B cell (primary cell): ENCODE measurements around the gene ZNF804B. TPM values are rescaled to one million over a fixed set of nuclear protein-coding genes. Genes with fewer than 3 reads are reported as not detected.

Experiments used
- ATAC-seq: fragments of 200-7000 bp; cut with Tn5 transposase; one replicate; pipeline ENCODE4 v1.10.0; 2021; ENCODE audit warnings: low read depth, mild to moderate bottlenecking, moderate number of reproducible peaks, moderate library complexity
- CTCF ChIA-PET: fragments of 350-600 bp; sonication (Branson Sonifier 250); formaldehyde crosslinking; loops from one replicate; lab custom pipeline; 2021; ENCODE audit warnings: antibody characterized with exemption, inconsistent platforms; lab: Charles Lee
- POLR2A ChIA-PET: fragments of 350-600 bp; sonication (Branson Sonifier 250); formaldehyde crosslinking; loops from one replicate; lab custom pipeline; 2021; ENCODE audit warnings: antibody characterized with exemption; lab: Charles Lee
- DNase-seq: peaks from one replicate; pipeline ENCODE4 v3.0.0; 2013
- H2AFZ ChIP-seq: 2 replicates; pipeline ENCODE4 v1.6.1; 2012; ENCODE audit warnings: mild to moderate bottlenecking, low read depth, low read length; ENCODE audit not compliant: insufficient read depth, poor library complexity, severe bottlenecking
- H3K27ac ChIP-seq, 2 donors: 1 replicate in 1 of 2; 2 replicates in 1 of 2; pipeline ENCODE4 v1.5.1; 2012 to 2013; ENCODE audit warnings: low read length in 2 of 2, mild to moderate bottlenecking in 2 of 2, moderate library complexity in 1 of 2
- H3K27me3 ChIP-seq, 4 experiments: fragments of 200-600 bp in 1 of 4; sonication (generic) in 1 of 4; replicated peaks in 1 of 4; 1 replicate in 2 of 4; 2 replicates in 2 of 4; pipeline versions ENCODE4 v1.6.1 to v1.7.0; 2013 to 2016; ENCODE audit warnings: low read length in 3 of 4, mild to moderate bottlenecking in 2 of 4, mixed read lengths in 1 of 4, moderate library complexity in 1 of 4; ENCODE audit not compliant: insufficient read depth in 4 of 4, control insufficient read depth in 3 of 4; ENCODE audit errors: control extremely low read depth in 1 of 4
- H3K36me3 ChIP-seq, 2 experiments: replicated peaks in 1 of 2; 1 replicate in 1 of 2; 2 replicates in 1 of 2; pipeline versions ENCODE4 v1.6.1 to v1.7.1; 2013; ENCODE audit warnings: low read length in 1 of 2; ENCODE audit not compliant: insufficient read depth in 2 of 2, control insufficient read depth in 1 of 2; ENCODE audit errors: control extremely low read depth in 1 of 2, extremely low read depth in 1 of 2
- H3K4me1 ChIP-seq, 2 donors: fragments of 200-600 bp in 1 of 2; sonication (generic) in 1 of 2; 1 replicate in 1 of 2; 2 replicates in 1 of 2; pipeline versions ENCODE4 v1.5.1 to v1.6.1; 2013 to 2017; ENCODE audit warnings: low read length in 2 of 2; ENCODE audit not compliant: control insufficient read depth in 2 of 2, insufficient read depth in 2 of 2
- H3K4me2 ChIP-seq: replicated peaks from 2 replicates; pipeline ENCODE3; 2012; ENCODE audit warnings: mild to moderate bottlenecking, low read depth, low read length; ENCODE audit not compliant: poor library complexity, severe bottlenecking
- H3K4me3 ChIP-seq, 5 experiments: fragments of 200-600 bp in 1 of 5; sonication (generic) in 1 of 5; 1 replicate in 3 of 5; 2 replicates in 2 of 5; pipeline versions ENCODE4 v1.5.1 to v1.7.0; 2011 to 2016; ENCODE audit warnings: low read length in 4 of 5, mild to moderate bottlenecking in 4 of 5, low read depth in 2 of 5, control low read depth in 1 of 5, moderate library complexity in 1 of 5; ENCODE audit not compliant: insufficient read depth in 1 of 5; ENCODE audit errors: control extremely low read depth in 1 of 5, extremely low read depth in 1 of 5
- H3K79me2 ChIP-seq: fragments of 200-600 bp; sonication (generic); one replicate; pipeline ENCODE4 v1.6.0; 2016; ENCODE audit warnings: low read length; ENCODE audit not compliant: control insufficient read depth, insufficient read depth
- H3K9ac ChIP-seq: fragments of 200-600 bp; sonication (generic); 2 replicates; pipeline ENCODE4 v1.6.1; 2017; ENCODE audit warnings: mild to moderate bottlenecking, low read length, moderate library complexity
- H3K9me3 ChIP-seq, 3 donors: one replicate each; pipeline versions ENCODE4 v1.6.1 to v1.7.1; 2013; ENCODE audit warnings: low read length in 2 of 3; ENCODE audit not compliant: control insufficient read depth in 2 of 3, insufficient read depth in 1 of 3; ENCODE audit errors: control extremely low read depth in 1 of 3
- H4K20me1 ChIP-seq: 2 replicates; pipeline ENCODE4 v1.6.0; 2012; ENCODE audit warnings: mild to moderate bottlenecking, low read length; ENCODE audit not compliant: insufficient read depth, control insufficient read depth, poor library complexity, severe bottlenecking
- H3K27ac Mint-ChIP-seq: one replicate; pipeline ENCODE4 v1.8.0; 2021; ENCODE audit warnings: mixed read lengths
- H3K27me3 Mint-ChIP-seq: one replicate; pipeline ENCODE4 v1.8.0; 2021; ENCODE audit warnings: mixed read lengths
- H3K4me1 Mint-ChIP-seq: one replicate; pipeline ENCODE4 v1.8.0; 2021; ENCODE audit warnings: mixed read lengths
- H3K4me3 Mint-ChIP-seq: one replicate; pipeline ENCODE4 v1.8.0; 2021; ENCODE audit warnings: mixed read lengths
- H3K9me3 Mint-ChIP-seq: one replicate; pipeline ENCODE4 v1.8.0; 2022; ENCODE audit warnings: mixed read lengths; ENCODE audit not compliant: insufficient read depth
- EZH2 ChIP-seq: IDR thresholded peaks from 2 replicates; pipeline ENCODE4 v1.6.1; 2012; ENCODE audit warnings: borderline replicate concordance, low read depth, mild to moderate bottlenecking, moderate library complexity, low read length; ENCODE audit not compliant: insufficient read depth, poor library complexity, severe bottlenecking
- WGBS: methylation state at CpG from one replicate; pipeline ENCODE4 v1.1.5; 2013; ENCODE audit warnings: missing lambda C conversion rate; ENCODE audit not compliant: insufficient coverage; 5-methylcytosine and 5-hydroxymethylcytosine counted together
- intact Hi-C: fragments of 100-400 bp; cut with micrococcal nuclease; formaldehyde crosslinking; loops from one replicate; pipeline ENCODE4 v1.10.0; 2022
- polyA plus RNA-seq: library from polyadenylated mRNA; depleted of rRNA; stranded (reverse); fragments of >200 nt; gene quantifications from 2 replicates; pipeline ENCODE4 v1.2.3, GENCODE V29; 2012
- total RNA-seq, 2 donors: library from RNA; stranded (reverse); fragments of 120-200 nt in 1 of 2; gene quantifications; 1 replicate in 1 of 2; 2 replicates in 1 of 2; pipeline versions ENCODE4 v1.2.3 to v1.2.4, GENCODE V29; 2013 to 2022
- TF ChIP-seq, protein P1 (sequence below): fragments of 200-600 bp; IDR thresholded peaks from one replicate; pipeline ENCODE4 v1.8.0; 2022; ENCODE audit warnings: antibody characterized with exemption, mild to moderate bottlenecking

Gene ZNF804B
- total and polyA plus RNA-seq, 2 donors (not counting 1 experiment from before 2014, with no cell fraction given), result not detected

DNA sequence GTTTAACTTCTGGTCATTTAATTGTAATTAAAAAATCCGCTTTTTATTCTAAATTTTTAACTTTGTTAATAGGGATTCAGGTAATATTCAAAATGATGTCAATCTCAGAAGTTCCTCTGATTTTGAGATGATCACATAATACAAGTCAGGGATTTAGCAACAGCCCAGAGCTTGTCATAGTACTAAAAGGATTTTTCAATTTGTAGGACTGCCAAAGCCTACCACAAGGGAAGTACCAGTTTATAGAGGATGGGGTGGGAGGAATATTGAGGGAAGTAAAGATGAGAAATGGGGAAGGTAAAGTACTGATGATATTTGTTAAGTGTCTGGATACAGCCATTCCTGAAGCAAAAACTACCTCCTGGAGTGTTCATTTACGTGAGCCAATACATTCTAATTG, 314.3 kb downstream of the ZNF804B start:
- Histone ChIP-seq H3K79me2 (no peaks in the 10 kb centered on the region), H3K4me1 (no peaks in the 10 kb centered on the region), H3K4me3 (no peak overlapping the region), H2AFZ (no peak overlapping the region), H3K27ac (no peak overlapping the region), H3K9me3 (peaks cover 0 to 6% (median 0%) of the 10 kb centered on the region in 3 donors), H3K36me3 (no peaks in the 10 kb centered on the region), H3K9ac (no peak overlapping the region), H3K4me2 (no peak overlapping the region), H4K20me1 (no peaks in the 10 kb centered on the region), H3K27me3 (no peaks in the 10 kb centered on the region)
- ChIA-PET POLR2A (no interaction called here), CTCF (no interaction called here)
- DNase-seq (no peak), ATAC-seq (no peak)
- Mint-ChIP-seq H3K4me1 (no peaks in the 10 kb centered on the region), H3K4me3 (no peak overlapping the region), H3K9me3 (peaks cover 2% of the 10 kb centered on the region), H3K27me3 (no peaks in the 10 kb centered on the region), H3K27ac (no peak overlapping the region)
- no CpG with 5 or more reads among the region's 2 CpGs for WGBS
- TF ChIP-seq, protein P1, sequence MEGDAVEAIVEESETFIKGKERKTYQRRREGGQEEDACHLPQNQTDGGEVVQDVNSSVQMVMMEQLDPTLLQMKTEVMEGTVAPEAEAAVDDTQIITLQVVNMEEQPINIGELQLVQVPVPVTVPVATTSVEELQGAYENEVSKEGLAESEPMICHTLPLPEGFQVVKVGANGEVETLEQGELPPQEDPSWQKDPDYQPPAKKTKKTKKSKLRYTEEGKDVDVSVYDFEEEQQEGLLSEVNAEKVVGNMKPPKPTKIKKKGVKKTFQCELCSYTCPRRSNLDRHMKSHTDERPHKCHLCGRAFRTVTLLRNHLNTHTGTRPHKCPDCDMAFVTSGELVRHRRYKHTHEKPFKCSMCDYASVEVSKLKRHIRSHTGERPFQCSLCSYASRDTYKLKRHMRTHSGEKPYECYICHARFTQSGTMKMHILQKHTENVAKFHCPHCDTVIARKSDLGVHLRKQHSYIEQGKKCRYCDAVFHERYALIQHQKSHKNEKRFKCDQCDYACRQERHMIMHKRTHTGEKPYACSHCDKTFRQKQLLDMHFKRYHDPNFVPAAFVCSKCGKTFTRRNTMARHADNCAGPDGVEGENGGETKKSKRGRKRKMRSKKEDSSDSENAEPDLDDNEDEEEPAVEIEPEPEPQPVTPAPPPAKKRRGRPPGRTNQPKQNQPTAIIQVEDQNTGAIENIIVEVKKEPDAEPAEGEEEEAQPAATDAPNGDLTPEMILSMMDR, result no peak
- no peak for TF ChIP-seq EZH2
- intact Hi-C loops, result no loop called here

DNA sequence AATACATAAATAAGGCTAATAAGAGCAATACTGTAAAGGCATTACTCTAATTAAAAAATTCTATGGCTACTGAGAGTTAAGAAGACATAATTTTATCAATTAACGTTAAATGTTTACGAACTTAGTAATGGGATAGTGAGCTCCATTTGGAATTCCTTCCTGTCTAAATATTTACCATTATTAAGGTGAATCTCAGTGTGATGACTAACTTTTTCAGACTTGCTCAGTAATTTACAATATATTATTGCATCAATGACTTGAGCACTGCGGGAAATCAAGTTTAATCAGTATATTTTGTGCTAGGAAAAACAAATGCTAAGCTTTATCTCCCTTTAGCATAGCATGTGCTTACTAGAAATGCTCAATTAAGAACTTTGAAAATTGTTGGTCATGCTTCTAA, 318.5 kb downstream of the ZNF804B start:
- no peak for TF ChIP-seq EZH2
- TF ChIP-seq, protein P1, result no peak
- WGBS, result no CpG with 5 or more reads among the region's 3 CpGs
- POLR2A ChIA-PET, result no interaction called here

More for the DNA sequence above, 318.5 kb downstream of the ZNF804B start:
- H3K27me3 Mint-ChIP-seq, result no peaks in the 10 kb centered on the region
- CTCF ChIA-PET, result no interaction called here
- no peak overlapping the region for H3K27ac Mint-ChIP-seq
- Histone ChIP-seq H2AFZ (no peak overlapping the region), H3K9me3 (peaks cover 0 to 6% (median 0%) of the 10 kb centered on the region in 3 donors), H3K4me1 (no peaks in the 10 kb centered on the region), H4K20me1 (no peaks in the 10 kb centered on the region), H3K4me2 (no peak overlapping the region), H3K79me2 (no peaks in the 10 kb centered on the region), H3K4me3 (no peak overlapping the region), H3K9ac (no peak overlapping the region), H3K27me3 (no peaks in the 10 kb centered on the region), H3K27ac (no peak overlapping the region), H3K36me3 (no peaks in the 10 kb centered on the region)
- intact Hi-C loops, result no loop called here
- no peak for DNase-seq
- no peak for ATAC-seq
- H3K4me1 Mint-ChIP-seq, result no peaks in the 10 kb centered on the region
- H3K4me3 Mint-ChIP-seq, result no peak overlapping the region
- H3K9me3 Mint-ChIP-seq, result peaks cover 2% of the 10 kb centered on the region
